HG03045 (cell line): ENCODE results near the gene OTOS.

Experiments used
- ATAC-seq: cut with Tn5 transposase; IDR thresholded peaks from one replicate; pipeline ENCODE4 v1.9.1; 2021; ENCODE audit warnings: mild to moderate bottlenecking, moderate library complexity; ENCODE audit not compliant: unreplicated experiment

The OTOS gene

DNA sequence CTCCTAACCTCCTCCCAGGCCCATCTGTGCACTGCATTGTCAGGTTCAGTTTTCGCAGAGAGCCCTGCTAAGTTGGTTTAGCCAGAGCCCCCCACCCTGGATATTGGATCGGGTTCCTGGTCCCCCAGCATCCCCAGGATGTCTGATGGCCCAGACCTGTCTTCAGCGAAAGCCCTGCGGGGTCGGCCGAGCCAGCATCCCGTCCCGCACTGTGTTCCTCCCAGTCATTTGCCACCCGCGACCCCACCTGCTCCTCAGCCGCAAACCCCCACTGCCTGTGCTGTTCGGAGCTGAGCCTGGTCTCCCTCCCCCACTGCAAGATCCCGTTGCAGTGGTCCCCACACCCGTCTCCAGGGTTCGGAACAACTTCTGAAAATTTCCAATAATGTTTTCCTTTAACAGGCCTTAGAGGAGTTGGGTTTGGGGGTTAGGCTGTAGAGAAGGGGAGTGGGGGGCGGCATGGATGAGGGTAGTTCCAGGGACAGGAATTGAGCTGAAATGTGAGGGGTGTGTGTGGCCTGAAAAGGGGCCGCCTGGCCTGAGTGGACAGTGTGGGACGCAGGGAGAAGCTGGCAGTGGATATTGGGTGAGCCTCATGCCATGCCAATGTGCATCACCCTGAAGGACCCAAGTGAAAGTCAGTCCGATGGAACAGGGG, 2.7 kb downstream of the OTOS start:
- no peak for ATAC-seq

DNA sequence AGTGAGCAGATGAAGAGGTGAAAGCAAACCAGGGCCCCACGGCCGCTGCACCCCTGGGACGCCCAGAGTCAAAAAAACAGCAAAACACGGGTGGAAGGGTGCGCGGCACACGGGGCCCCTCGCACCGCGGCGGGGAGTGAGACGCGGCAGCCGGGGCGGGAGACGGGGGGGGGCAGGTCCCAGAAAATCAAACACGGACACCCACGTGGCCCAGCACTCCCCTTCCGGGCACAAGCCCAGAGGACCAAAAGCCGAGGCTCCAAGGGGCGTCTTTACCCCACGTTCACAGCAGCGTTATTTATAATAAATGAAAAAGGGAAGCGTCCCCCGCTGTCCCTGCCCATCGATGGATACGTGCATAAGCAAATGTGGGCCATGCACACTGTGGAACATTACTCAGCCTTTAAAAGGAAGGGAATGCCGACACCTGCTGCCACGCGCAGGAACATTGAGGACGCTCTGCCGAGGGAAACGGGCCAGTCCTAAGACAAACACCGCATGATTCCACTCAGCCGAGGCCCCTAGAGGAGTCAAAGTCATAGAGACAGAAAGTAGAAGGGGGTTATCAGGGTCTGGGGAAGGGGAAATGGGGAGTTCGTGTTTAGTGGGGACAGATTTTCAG, 3.7 kb downstream of the OTOS start:
- peak; percentile 16 for ATAC-seq

GRCh38 chr2:240136013-240136670, 4.3 kb downstream of the OTOS start, which contains the start of gene COPS9:
Gene COPS9 (minus strand): TSS chr2:240136305. CDS start chr2:240136284, 21 bp downstream.
- peak; percentile 92 for ATAC-seq

GRCh38 chr2:240135706-240136012, 4.8 kb downstream of the OTOS start:
- peak; percentile 16 for ATAC-seq

DNA sequence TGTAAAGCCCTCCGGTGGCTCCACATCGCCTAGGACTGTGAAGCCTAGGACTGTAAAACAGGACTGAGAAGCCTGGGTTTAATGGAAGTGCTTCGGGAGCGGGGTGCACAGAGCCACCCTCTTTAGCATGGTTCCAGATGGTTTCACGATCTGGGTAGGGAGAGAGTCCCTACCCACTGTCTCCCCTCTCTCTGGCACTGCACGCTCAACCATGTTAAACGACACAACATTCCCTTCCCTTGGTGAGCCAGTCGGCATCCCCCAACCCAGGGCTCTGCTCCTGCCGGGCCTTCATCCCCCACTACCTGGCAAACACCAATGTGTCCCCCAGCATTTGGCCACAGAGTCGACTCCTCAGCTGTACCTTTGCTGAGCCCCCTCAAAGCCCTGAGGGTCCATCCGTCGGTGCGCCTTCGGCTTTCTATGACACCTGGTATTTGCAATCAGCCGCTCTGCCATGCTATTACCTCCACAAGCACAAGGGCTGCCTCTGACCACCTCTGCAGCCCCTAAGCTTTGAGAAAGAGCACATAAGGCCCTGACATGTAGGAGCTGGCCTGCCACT, 5.4 kb downstream of the OTOS start:
- ATAC-seq: no peak

DNA sequence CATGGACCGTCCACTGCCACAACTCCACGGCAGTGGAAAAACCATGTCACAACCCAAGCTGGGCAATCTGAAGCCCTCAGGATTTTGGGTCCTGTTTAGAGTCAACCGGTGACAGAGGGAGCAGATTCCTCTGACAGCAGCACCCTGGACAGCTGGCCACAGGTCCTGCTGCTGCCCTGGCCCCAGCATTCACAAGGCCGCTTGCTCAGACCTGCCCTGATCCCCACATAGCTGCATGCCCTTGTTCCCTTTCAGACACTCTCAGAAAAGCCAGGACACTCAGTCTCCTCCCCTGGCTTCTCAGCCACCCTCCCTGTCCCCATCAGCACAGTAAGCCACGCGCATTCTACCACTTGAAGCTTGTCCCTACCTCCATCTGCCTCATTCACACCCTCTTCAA, 6.0 kb downstream of the OTOS start:
- no peak for ATAC-seq

DNA sequence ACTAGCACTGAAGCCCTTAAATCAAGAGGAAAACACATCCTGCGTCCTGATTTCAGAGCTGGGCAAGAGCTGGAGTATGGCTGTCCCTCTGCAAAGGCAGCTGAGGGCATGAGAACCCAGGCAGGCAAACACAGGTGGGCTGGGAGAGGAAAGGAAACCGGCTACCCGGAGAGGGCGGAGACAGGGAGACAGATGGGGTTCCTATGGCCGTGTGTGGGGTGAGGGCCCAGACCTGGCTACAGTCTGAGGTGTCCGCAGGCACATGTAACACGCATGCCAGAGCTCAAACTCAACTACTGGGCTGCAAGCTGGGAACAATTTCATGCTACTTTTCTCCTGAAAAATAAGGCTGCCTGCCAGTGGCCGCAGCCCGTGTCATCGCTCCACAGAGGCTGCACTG, 7.1 kb downstream of the OTOS start:
- no peak for ATAC-seq

DNA sequence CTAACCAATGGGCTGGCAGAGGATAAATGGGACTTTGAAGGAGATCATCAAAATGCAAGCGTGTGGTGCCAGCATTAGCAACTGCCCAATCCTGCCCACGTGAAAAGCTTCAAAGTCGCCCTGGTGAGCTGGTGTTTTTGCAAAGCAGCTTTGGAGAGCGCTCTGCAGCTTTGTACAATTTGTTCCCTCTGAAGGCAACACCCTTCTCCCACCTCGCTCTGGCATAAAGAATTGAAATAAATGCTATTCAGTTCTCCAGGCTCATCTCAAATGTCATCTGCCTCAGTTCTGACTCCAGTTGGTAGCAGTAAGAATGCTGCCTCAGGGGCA, 7.8 kb downstream of the OTOS start:
- no peak for ATAC-seq

DNA sequence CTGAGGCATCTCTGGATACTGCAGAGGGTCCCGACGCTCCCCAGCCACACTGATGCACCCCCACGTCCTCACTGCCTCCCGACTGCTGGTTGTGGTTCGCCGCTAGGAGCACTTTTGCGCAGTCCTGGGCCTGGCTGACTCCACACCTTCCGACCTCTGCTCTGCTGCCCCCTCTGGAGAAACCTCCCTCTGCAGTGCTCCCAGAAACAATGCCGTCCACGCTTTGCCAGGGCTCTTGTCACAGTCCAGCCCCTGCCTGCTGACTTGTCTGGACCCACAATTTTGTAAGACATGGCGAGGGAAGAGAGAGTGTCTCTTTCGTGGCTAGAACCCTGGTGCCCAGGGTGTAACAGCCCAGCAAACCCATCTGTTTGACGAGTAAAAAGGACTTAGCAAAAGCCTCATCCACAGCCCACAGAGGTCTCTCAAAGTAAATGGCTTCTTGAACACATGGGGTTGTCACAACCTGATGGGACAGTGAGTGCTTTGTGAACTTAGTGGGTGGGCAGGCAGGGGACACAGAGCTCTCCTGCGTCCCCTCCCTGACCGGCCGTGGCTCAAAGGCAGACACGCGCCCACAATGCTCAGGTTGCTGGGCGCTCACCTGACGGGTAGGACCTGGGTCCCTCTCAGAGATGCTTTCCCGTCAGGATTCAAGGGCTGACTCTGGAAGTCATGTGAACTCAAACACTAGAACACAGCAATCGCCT, 8.4 kb downstream of the OTOS start:
- ATAC-seq: no peak

- ATAC-seq: no peak
Observed at GRCh38 chr2:240131296-240131695, 9.2 kb downstream of the OTOS start.

- ATAC-seq: no peak
Observed at GRCh38 chr2:240130393-240131195, 9.9 kb downstream of the OTOS start.

- ATAC-seq: no peak
Observed at GRCh38 chr2:240129731-240130392, 10.6 kb downstream of the OTOS start.

- ATAC-seq: no peak
Observed at GRCh38 chr2:240129311-240129710, 11.1 kb downstream of the OTOS start.

DNA sequence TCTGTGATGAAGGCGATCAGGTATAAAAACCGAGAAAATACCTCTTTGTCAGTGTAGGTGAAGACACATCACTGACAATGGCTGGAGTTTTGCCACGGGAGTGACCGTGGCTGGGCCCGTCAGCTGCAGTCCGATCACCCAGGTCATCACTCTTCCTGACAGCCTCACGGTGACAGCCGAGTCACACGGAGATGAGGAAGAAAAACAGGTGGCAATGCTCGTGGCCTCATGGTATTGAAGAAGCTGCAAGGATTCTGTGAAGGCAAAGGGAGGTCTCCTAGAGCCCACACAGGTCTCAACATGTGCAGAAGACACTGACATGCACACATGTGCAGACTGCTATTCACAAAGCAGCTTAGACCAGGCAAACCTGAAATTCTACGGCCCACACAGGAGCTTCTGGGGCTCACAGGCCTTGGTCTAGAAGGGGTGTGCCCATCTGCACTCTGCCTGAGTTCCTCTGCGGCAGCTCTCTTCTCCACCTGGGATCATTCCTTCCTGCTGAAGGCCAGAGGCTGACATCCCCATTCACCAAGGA, 11.8 kb downstream of the OTOS start:
- no peak for ATAC-seq

DNA sequence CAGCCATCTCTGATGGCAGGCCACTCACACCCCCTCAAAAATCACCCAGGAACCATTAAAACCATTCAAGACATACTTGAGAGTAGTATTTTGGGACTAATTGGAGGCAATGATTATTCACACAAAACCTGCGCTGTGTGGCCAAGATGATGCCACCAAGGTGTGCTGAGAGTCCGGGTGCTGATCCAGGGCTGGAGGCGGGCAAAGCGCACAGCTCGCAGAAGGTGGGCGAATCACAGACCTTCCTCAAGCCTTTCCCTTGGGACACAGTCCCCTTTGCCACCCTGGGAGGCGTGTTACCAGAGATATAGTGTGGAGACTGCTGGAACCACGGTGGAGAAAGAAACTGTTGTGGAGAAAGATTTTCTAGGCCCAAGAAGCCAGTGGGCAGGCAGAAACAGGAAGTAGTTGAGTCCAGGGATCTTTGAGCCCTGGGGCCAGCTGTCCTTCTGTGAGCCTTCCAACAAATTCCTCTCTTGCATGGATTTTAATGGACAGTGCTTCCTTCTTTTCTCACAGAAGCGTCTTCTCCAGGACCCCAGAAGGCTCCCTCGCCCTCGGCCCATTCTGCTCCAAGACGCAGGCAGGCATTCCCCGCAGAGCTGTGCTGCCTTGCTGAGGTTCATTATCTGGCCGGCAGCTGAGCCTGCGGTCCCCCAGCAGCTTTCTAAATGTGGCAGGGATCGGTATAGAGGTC, 12.4 kb downstream of the OTOS start:
- ATAC-seq: no peak

- no peak for ATAC-seq
Observed at GRCh38 chr2:240127191-240127750, 13.2 kb downstream of the OTOS start.

GRCh38 chr2:240126731-240127130, 13.7 kb downstream of the OTOS start:
- ATAC-seq: no peak

- no peak for ATAC-seq
Observed at GRCh38 chr2:240125742-240126141, 14.7 kb downstream of the OTOS start.

- no peak for ATAC-seq
Observed at GRCh38 chr2:240124651-240125030, 15.8 kb downstream of the OTOS start.
